Urothelium cell line (cell line): ENCODE results near the gene GOLGA6B.
A peak's percentile ranks its signal among the peaks of the same experiment; 100 is the strongest.
"Not testable (repeated sequence)": the region's sequence is repeated elsewhere in the genome, so short reads cannot be mapped to it uniquely, and the experiment has no call there.

ENCODE experiments used
- DNase-seq: peaks from one replicate; pipeline ENCODE4 v3.0.0; 2011; ENCODE audit warnings: low spot score, mixed read lengths
- FAIRE-seq: peaks from 2 replicates; lab custom pipeline; 2011; peaks lifted over from hg19 to GRCh38; lab: Jason Lieb, UNC

Gene GOLGA6B, protein sequence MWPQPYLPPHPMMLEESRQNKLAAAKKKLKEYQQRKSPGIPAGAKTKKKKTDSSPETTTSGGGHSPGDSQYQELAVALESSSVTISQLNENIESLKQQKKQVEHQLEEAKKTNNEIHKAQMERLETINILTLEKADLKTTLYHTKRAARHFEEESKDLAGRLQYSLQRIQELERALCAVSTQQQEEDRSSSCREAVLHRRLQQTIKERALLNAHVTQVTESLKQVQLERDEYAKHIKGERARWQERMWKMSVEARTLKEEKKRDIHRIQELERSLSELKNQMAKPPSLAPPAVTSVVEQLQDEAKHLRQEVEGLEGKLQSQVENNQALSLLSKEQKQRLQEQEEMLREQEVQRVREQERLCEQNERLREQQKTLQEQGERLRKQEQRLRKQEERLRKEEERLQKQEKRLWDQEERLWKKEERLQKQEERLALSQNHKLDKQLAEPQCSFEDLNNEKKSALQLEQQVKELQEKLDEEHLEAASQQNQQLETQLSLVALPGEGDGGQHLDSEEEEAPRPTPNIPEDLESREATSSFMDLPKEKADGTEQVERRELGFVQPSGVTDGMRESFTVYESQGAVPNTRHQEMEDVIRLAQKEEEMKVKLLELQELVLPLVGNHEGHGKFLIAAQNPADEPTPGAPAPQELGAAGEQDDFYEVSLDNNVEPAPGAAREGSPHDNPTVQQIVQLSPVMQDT

DNA sequence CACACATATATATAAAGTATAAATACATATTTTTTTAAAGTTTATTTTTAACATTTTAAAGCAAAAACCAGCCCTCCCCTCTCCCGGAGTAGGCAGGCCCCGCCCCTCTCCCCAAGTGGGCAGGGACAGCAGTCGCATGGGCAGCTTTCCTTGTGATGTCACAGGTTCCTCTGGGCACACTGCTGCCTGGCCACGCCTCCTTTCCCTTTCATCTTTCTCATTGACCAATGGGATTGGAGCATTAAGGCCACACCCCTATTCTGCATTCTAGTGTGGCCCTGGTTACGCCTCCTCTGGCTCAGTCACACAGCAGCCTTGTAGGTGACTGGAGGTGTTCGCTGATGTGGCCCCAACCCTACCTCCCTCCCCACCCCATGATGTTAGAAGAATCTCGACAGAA lies at the start of gene GOLGA6B:
Gene GOLGA6B, plus strand, starts transcription at position 301 of the 400 bp plus-strand sequence. Its CDS starts 41 bp downstream, at position 342.
- DNase-seq, FAIRE-seq: not testable (repeated sequence)

DNA sequence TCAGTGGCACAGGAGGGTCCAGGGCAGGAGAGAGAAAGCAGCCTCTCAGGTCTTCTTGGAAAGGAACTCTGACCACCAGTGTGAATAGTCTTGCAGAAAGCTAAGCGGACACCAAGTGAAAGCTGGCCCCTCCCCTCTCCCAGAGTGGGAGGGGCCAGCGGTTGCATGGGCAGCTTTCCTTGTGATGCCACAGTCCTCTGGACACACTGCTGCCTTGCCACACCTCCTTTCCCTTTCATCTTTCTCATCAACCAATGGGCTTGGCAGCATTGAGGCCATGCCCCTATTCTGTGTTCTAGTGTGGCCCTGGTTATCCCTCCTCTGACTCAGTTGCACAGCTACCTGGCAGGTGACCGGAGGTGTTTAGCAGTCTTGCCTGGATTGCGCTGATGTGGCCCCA lies 49.7 kb upstream of the GOLGA6B start:
- peak; percentile 8 for DNase-seq
- no peak for FAIRE-seq

DNA sequence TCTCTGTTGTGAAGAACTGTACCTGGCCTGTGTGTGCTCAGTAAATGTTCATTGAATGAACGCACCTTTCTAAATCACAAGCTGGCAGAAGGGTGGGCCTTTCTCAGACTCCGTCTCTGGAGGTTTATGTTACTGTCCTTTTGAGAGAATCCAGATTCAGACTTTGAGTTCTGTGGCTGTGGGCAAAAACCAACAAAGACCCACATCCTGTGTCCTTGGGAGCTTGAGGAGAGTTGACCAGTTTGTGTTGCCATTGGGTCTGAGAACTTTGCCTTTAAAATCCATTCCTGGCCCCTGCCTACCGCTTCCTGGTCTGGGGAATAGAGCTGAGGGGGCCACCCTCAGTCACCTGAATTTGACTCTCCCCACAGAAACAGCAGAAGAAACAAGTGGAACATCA lies 46.4 kb upstream of the GOLGA6B start:
- not testable (repeated sequence) for DNase-seq, FAIRE-seq

DNA sequence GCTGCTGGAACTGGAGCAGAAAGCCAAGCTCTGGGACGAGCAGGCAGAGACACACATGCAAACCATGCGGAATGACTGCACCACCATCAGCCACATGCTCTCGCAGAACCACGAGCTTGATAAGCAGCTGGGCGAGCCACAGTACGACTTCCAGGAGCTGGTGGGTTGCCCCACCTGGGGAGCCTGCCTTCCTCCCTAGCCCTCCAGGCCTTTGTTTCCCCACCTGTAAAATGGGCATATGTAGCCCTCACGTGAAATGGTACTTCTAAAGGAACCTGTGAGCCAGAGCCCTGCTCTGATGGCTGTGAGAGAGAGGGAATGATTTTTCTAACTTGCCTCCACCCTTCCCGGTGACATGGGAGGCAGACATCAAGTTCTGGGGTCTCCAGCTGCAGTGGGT lies 44.6 kb upstream of the GOLGA6B start:
- FAIRE-seq (no peak), DNase-seq (no peak)

DNA sequence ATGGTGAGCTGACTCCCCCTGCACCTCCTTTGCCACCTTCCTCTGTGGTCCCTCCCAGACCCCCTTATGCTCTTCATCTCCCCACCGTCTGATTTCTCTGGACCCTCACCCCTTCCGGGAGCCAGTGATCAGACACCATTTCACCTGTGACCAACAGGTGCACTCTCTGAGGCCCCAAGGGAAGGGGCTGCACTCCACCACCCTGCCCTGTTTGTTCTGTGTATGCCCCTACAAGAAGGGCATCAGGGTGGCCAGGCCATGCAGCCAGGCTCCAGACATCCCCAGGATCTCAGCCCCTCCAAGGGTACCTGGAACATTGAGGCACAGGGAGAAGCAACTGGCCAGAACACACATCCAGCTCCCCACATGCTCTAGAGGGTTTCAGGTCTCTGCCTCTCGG lies 42.2 kb upstream of the GOLGA6B start:
- not testable (repeated sequence) for DNase-seq, FAIRE-seq

DNA sequence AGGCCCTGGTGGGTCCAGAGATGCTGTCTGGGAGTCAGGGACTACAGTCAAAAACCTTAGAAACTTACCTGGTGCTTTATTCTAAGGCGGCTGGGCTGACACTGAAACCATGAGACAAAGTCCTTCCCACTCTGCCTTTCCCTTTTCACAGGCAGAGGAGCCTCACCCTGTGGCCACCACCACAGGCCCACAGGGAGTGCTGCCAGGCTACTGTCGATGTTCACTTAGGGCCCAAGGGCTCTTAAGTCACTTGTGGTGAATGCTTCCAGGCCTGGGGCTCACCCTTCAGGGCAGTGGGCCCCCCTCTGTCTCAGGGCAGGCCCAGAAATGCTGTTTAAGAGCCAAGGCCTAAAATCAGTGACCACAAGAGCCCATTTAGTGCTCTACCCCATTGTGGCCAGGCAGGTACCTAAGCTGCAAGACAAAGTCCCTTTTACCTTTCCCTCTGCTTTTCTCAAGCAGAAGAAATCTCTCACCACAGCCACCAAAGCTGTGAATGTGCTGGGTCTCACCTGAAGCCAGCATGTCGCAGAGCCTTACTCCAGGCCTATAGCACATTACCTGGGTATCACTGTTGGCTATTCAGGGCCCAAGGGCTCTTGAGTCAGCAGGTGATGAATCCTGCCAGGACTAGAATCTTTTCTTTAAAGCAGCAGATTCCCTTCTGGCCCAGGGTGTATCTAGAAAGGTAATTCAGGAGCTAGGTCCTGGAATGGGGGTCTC lies 39.5 kb upstream of the GOLGA6B start:
- FAIRE-seq (no peak), DNase-seq (no peak)

DNA sequence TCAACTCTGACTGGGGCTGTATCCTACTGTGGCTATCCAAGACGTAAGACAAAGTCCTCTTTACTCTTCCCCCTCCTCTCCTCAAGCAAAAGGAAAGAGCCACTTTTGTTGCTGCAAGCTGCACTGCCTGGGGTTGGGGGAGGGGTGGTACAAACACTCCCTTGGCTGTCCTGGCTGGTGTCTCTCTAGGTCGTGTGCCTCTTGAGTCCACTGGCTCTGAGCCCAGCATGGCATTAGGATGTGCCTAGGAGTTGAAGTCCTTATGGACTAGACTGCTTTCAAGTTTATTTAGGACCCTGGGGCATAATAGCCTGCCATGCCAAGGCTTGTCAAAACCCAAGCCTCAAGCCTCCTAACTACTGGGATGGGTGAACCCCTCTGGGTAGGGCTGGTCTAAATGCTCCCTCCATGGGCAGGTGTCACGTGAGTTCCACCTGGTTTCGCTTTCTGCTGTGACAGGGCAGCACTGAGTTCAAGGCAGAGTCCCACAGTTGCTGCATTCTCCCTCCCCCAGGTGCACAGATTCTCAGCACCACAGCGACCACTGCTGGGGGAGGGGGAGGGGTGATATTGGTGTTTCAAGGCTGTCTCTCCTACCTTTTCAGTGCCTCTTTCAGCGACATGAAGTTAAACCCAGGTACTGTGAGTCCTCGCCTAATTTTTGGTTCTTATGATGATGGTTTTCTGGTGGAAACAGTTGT lies 38.8 kb upstream of the GOLGA6B start:
- not testable (repeated sequence) for FAIRE-seq, DNase-seq

DNA sequence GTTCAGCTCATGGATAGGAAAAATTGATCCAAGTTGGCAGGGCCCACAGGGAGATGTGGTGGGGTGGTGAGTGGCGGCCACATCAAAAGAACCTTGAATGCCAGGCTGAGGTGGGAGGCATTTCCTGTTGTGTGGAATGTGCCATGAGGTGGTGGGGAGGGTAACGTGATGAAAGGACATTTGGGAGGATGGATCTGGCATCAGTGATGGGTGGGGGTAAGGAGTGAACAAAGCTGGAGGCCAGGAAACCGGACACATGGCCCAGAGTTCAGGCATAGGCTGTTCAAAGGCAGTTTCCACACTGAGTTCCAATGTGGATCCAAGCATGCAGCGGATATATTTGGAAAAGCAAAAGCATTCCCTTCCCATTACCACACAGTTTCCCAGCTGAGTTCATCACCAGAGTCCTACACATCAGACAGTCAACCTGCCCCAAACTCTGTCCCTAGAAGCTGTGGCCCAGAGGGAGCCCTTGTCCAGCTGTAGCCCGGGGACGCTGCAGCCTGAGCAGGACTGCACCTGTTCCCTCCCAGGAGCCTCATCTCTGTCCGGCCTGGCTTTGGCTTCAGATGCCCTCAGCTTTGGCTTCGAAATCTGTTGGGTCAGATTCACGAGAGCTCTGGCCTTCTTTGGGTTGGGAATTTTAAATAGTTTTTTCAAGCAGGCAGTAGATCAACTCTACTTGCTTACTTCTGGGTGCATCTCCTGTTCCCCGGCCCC lies 37.8 kb upstream of the GOLGA6B start:
- no peak for FAIRE-seq
- DNase-seq, result peak; percentile 25

DNA sequence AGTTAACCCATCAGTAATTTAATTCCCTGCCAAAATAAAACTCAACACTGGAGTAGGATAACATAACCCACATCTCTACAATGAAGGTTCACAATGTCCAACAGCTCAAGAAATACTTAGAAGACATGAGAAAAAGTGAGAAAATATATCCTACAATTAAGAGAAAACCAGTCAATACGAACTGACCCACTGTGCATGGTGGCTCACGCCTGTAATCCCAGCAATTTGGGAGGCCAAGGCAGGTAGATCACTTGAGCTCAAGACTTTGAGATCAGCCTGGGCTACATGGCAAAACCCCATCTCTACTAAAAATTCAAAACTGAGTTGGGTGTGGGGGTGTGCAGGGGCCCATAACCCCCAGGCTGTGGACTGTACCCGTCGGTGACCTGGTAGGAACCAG lies 30.6 kb upstream of the GOLGA6B start:
- FAIRE-seq, result not testable (repeated sequence)

DNA sequence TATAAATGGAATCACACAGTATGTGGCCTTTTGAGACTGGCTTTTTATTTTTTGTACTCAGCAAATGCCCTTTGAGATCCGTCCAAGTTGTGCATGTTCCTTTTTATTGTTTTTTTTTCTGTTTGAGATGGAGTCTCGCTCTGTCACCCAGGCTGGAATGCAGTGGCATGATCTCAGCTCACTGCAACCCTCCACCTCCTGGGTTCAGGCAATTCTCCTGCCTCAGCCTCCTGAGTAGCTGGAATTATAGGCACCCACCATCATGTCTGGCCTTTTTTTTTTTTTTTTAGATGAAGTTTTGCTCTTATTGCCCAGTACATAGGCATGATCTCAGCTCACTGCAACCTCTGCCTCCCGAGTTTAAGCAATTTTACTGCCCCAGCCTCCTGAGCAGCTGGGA lies 28.3 kb upstream of the GOLGA6B start:
- not testable (repeated sequence) for FAIRE-seq, DNase-seq

More for the DNA sequence above, 30.6 kb upstream of the GOLGA6B start:
- not testable (repeated sequence) for DNase-seq

DNA sequence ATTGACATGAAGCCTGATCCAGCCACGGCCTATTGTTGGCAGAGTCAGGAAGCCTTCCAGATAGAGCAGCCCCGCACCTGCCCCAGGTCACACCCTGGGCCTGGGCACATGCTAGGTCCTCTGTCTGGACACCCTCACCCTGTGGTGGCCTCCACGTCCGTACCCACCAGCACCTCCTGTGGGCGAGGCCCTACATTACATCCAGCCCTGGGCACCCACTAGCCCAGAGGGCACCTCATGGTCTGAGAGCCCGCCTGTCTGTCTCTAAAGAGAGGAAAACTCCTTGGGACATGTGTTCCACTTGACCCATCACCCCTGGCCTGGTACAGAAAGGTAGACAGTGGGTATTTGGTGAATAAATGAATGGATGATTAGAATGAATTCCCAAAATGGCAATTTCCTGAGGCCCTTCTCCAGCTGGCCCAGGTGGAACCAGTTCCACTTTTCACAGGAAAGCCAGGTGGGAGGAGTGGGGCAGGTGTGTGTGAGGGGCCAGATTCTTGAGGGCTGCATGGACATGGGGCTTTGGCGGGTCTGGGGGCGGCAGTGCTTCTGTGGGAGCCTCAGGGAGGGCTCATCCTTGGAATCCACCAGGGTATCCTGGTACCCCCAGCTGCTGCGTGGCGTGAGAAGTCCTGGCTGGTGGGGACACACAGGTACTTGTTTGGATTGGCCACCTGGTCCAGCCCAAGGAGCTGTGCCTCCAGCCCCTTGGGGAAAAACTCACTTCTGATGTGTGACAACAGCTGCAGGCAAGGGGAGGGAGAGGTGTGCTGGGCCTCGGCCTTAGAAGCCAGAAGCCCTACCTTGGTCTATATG lies 26.0 kb upstream of the GOLGA6B start:
- DNase-seq, result not testable (repeated sequence)

DNA sequence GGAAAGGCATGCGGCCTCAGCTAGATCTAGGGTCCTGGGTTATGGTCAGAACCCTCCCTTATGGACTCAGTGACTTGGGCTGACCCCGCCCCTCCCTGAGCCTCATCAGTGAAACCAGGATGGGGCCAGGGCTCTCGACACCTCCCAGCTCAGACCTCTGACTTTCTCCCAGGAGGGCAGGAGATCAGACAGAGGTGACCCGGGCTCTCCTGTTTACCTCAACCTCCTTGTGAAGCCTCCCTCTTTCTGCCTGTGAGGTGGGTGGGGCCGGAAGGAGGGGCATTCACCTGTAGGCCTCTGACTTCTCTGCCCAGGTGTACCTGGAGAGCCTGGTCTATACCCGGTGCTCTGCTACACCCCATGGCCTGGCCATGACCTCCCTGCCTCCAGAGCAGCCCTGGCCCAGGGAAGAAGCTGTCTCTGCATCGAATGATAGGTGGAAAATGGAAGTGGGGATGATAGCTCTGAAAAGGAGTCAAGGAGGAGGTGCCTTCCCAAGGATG lies 25.4 kb upstream of the GOLGA6B start:
- DNase-seq, FAIRE-seq: not testable (repeated sequence)

More for the DNA sequence above, 26.0 kb upstream of the GOLGA6B start:
- not testable (repeated sequence) for FAIRE-seq

DNA sequence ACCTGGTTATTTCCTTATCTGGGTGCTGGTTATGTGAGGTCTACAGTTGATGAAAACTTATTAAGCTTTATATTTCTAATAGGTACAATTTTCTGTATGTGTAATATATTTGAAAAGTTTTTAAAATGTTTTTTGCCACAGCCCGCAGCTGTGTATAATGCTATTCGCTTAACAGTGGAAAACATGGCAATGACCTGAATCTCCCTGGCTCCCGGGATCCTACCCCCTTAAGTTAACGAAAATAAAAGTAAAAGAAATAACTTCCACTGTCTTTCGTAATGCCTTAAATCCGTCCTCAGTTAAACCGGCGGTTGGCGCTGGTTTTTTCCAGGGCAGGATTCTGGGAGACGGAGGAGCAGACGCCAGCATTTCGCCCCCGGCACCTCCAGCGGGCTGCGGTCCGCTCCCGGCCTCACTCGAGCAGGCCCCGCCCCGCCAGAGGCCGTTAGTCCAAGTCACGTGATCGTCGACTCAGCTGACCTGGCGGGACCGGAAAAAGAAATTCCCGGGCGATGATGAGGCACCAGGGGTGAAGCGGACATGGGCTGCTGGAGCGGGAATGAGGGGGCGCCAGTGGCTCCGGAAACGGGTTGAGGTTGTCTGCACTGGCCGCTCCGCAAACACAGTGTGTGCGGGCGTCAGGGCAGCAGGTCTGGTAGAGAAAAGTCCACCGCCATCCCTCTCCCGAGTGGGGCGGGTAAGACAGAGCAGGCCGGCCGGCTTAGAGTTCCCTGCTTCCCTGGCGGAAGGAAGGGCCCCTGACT lies 17.8 kb upstream of the GOLGA6B start:
- FAIRE-seq, DNase-seq: not testable (repeated sequence)

DNA sequence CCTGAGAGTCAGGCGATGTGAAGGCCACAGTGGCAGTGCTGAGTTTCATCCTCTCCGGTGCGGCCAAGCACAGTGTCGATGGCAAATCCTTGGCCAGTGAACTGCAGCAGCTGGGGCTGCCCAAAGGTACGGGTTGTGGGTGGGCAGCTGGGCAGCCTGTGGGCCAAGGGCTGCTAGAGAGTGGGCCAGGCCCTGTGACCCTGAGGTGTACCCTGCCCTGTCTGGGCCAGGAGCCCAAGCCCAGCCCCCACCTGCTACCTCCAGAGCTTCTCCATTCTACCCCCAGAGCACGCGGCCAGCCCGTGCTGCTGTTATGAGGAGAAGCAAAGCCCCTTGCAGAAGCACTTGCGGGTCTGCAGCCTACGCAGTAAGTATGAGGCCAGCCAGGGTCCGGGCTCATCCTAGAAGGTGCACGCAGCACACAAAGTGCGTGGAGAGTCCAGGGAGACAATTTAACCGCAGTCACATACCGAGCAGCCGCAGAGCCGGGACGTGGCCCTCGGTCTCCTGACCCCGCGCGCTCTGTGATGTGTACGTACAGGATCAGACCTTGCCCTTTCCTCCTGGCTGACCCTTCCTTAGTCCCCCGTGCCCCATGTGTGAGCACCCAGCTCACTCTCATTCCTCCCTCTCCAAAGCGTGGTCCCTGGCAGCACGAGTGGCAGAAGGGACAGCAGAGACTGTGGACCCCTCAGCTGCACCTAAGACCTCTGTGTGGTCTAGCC lies 14.6 kb upstream of the GOLGA6B start:
- not testable (repeated sequence) for FAIRE-seq, DNase-seq

DNA sequence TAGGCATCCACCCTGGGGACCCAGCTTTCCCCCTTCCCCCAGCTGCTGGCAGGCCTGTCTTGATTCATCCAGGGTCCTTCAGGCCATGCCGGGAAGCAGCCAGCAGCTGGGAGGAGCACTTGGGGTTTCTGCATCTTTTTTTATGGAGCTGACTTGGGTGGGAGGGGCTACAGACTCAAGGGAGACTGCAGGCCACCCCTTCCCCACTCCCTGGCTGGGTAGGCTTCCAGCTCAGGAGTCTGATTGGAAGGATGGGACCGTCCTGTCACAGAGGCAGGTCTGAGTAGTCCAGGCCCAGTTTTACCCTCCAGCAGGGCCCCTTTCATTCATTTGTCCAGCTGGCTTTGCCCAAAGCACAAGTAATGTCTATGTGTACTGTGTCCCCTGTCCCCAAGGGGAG lies 12.2 kb upstream of the GOLGA6B start:
- DNase-seq, FAIRE-seq: not testable (repeated sequence)

DNA sequence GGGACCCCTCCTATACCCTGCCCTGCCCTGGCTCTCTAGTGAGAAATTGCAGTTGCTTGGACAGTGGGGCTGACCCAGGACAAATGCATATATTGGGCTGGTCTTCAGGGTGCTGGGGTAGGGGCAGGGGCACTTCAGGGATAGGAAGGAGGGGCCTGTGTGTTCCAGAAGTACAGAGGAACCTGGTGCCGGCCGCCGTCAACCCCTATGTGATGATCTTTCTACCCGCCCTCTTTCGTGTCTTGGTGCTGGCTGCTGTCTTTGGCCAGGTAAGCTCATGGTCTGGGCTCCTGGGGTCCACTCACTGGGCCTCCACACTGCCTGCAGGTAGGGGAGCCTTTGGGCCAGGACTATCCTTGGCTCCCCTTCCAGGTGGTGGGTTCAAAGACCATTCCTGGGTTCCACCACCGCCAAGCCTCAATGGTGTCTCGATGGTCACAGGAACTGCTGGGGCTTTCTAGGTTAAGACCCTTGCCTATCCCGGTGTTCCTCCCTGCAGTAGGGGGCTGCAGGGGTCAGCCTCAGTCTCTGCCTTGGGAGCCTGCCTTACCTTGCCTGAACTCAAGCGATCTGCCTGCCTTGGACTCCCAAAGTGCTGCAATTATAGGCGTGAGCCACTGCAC lies 5.8 kb upstream of the GOLGA6B start:
- DNase-seq, FAIRE-seq: not testable (repeated sequence)

DNA sequence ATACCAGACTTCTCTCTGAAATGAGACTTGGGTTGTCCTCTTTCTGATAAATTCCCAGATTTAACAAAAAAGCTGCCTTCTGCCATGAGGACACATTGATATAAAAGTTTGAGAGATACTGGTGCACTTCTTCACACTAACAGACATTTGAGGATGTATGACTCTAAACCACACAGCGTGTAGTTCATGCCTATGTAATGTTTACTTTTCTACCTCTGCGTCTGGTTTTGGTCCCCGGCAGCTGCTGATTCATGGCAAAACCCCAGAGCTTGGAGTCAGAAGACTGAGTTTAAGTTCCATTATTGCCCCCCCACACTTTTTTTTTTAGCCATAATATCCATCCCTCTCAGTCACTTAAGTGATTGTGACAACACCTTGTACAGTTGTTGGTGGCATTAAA lies 1.5 kb downstream of the GOLGA6B start:
- not testable (repeated sequence) for DNase-seq, FAIRE-seq
